ENCODE measurements around the gene PKNOX2.

Gene PKNOX2

DNA sequence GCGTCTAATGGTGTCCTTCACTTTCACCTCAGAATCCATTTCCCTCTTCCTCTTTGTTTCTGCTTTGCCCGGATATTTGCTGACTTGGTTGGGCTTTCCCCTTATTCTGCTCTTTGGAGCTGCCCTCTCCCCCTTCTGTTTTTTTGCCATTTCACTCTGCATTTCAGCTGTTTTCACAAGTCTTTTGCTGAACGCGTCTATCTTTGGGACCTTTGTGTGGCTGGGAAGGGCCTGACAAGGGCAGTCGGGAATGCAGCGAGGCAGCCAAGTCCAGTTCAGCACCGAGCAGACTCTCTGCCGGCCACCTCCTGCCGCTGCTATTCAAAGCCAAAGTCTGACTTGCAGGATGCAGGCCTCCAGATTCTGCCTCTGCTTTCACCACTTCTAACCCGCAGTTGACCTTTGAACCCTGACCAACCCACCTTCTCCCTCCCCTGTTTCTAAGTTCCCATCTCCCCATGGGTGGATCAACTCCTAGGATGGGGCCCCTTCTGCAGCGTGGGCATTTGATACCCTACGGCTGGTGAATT is 293.3 kb downstream of the PKNOX2 start:
- no peak for DNase-seq

DNA sequence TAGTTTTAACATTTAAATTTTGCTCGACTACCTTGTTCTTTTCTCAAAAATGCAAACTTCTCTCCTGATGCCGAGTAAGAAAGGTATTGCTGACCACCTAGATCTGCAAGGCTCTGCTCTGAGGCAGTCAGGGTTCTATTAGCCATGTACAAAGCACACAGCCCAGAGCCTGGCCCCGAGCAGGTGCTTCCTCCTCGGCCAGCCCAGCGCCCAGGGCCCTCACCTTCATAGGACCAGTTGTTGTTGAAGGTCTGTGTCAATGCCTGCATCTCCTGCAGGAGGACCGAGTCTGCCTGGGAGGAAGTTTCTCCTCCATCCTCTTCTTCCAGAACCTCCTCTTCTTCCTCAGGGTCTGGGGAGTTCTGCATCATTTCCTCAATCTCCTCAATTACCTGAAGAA is 295.7 kb downstream of the PKNOX2 start:
- DNase-seq = no peak

- no peak for DNase-seq
Measured at GRCh38 chr11:125463590-125464269, 299.2 kb downstream of the PKNOX2 start.

- no peak for DNase-seq
Measured at GRCh38 chr11:125464270-125464662, 299.7 kb downstream of the PKNOX2 start.

- DNase-seq = no peak
Measured at GRCh38 chr11:125464666-125465065, 300.1 kb downstream of the PKNOX2 start.

GRCh38 chr11:125465255-125465654 is 300.7 kb downstream of the PKNOX2 start:
- no peak for DNase-seq

DNA sequence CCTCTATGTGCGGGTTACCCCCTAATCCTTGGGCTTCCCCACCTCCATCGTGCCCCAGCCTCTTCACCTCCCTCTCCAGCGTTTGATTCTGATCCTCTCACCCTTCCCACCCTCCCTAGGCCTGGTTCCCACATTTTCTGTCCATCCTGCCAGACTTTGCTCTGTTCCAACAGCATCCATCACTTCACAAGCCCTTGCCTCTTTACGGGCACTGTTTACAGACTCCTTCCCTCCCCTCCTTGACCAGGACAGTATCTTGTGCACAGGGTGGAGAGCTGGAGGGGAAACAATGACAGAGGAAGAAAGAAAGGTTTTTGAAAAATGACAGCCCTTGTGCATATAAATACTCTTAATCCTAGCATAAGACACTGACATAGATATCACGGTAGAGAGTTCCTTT is 301.1 kb downstream of the PKNOX2 start:
- DNase-seq = no peak

DNA sequence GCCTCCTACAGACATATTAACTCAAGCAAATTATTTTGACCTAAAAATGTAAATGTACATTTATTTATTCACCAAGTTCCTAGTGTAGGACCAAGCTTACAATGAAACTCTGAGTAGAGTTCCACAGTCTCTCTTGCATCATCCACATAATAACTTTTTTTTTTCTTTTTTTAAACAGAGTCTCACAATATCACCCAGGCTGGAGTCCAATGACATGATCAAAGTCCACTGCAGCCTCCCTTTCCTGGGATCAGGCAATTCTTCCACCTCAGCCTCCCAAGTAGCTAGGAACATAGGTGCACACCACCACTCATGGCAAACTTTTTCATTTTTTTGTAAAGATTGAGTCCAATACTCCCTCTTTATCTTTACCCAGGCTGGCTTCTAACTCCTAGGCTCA is 303.5 kb downstream of the PKNOX2 start:
- no peak for DNase-seq

GRCh38 chr11:125468852-125469251 is 304.3 kb downstream of the PKNOX2 start:
- no peak for DNase-seq

GRCh38 chr11:125470355-125470754 is 305.8 kb downstream of the PKNOX2 start:
- DNase-seq = no peak

GRCh38 chr11:125476721-125477120 is 312.2 kb downstream of the PKNOX2 start:
- DNase-seq = no peak

DNA sequence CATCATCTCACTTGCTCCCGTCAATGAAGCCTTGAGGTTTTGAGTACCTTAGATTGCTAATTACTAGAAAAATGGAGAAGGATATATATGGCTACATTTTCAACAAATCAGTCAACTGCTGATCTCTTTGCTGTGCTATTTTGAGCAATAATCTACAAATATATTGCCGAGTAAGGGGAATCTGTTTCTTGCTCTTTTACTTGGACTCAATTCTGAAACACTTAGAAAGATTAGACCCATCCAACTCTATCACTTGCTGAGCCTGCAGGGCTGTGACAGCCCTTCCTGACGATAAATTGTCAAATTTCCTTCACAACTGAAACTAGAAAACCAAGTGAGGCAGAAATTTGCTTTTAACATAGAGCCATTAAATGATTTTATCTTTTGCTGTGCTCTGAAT is 314.6 kb downstream of the PKNOX2 start:
- no peak for DNase-seq

DNA sequence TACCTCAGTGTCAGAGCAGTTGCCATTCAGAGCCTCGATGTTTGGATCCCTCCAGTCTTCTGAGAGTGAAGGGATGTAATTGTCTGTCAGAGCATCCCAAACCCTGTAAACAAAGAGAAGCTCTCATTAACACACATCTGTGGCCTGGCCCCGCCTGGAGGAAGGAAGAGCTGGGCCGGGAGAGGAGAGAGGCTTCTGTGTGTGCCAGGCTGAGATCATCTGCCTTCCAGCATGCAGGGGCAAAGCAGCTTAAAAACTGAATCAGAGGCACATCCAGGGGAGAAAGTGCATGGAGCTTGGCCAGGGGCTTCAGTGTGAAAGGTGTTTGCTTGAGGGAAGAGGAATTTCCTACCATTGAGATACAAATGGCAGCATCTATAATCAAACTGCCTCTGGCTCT is 317.0 kb downstream of the PKNOX2 start:
- DNase-seq = no peak
